ENCODE data around the gene OXSR1.
"Not testable (repeated sequence)": the region's sequence is repeated elsewhere in the genome, so short reads cannot be mapped to it uniquely, and the experiment has no call there.

Gene OXSR1

GRCh38 chr3:38128303-38128655 is 37.1 kb upstream of the OXSR1 start:
- no peak for DNase-seq

DNA sequence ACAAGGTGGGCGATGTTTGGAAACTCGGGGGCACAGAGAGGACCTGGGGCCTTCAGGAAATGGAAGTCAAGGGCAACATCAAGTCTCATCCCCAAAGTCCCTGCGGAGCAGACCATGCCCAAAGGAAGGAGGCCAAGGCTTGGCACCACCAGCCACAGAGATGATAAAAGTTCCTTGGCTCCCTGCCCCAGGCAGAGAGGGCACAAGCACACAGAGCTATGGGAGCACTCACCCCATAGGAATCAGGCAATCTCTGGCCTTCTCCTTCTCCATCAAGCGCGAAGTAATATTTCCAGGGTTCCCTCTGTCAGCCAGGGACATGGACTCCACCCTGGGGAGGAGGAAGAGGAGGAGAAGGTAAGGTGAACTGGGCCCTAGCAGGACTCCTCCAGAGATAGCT is 36.3 kb upstream of the OXSR1 start:
- no peak for DNase-seq

DNA sequence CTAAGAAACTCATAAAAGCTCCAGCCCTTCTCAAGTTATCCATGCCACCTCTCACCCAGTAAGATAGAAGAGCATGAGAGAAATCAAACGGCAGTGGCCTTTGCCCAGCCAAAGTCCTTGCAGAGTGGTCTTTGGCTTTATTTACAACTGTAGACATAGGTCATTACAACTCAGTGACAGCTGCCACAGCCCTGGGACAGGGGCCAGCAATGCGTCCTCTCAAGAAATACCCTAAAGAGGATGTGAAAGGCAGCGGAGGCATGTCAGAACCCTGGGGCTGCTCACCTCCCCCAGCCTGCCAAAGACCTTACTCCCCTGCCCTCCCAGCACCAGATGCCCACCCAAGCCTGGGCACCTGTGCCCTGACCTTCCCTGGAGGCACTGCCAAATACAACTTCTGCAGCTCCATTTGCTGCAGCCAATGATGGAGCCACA is 34.7 kb upstream of the OXSR1 start:
- no peak for DNase-seq

DNA sequence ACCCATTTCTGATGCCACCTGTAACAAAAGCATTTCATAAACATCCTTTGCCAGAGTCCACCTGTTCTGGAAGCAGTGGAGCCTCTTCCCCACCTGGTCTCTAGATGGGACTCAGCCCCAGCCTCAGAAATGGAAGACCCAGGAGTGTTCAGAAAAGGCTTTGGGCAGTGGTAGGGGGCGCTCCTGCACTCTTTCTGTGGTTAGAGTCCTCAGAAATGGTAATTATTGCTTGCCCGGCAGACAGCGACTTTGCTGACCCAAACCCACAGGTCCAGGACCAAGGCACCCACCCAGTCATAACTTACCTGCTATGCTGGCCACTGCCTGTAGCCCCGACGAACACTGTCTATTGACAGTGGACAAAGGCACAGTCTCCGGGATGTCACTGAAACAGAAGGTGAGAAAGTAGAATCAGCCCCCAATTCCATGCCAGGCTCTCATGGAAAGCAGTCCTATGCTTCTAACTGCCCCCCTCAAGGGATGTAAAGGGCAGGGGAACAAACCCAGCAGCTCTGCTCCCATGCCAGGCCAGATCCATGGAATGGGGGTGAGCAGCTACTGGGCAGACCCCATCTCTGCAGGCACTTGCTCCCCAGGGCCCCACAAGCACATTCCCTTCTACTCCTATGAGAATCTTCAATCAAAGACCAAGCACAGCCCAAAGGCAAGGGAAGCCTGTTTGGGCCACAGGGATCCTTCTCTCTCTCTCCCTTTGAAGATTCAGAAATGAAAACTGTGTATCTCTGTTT is 33.5 kb upstream of the OXSR1 start:
- peak; percentile 14 for DNase-seq

GRCh38 chr3:38133209-38133556 is 32.2 kb upstream of the OXSR1 start:
- DNase-seq = no peak

DNA sequence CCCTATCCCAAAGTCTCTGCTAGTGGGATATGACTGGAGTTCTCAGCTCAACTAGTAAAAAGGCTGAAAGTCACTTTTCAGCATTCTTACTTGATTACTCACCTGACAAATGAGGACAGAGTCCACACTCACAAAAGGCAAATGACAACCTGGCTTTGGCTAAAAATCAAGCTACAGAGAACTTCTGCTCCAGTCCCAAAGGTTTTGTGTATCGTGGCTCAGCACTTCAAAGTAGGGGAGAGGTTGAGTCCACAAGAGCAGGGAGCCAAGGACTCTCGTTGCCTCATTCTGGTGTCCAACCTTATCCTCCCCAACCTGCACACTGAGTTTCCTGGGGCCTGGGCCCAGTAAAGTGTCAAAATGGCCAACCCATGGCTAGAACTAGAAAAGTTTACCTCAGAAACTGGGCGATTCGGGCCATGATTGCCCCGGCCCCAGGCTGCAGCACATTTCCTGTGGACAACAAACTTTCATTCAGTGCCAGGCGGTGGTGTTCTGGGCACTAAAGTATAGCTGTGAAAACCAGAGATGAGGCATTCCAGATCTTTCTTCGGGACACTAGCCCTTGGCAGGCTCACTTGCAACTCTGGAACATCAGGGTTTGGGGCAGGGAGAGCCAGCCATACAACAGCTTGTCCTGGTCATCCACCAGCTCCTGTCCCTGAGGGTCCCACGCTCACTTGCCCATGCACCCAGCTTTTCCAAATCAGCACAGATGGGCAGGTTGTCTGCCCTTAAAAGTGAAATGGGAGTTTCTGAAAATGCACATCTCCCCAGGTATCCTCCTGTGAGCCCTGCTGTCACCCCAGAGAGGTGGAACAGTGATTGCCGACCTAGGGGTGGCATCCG is 31.6 kb upstream of the OXSR1 start:
- no peak for DNase-seq

GRCh38 chr3:38134517-38135143 is 30.7 kb upstream of the OXSR1 start:
- DNase-seq = not testable (repeated sequence)

DNA sequence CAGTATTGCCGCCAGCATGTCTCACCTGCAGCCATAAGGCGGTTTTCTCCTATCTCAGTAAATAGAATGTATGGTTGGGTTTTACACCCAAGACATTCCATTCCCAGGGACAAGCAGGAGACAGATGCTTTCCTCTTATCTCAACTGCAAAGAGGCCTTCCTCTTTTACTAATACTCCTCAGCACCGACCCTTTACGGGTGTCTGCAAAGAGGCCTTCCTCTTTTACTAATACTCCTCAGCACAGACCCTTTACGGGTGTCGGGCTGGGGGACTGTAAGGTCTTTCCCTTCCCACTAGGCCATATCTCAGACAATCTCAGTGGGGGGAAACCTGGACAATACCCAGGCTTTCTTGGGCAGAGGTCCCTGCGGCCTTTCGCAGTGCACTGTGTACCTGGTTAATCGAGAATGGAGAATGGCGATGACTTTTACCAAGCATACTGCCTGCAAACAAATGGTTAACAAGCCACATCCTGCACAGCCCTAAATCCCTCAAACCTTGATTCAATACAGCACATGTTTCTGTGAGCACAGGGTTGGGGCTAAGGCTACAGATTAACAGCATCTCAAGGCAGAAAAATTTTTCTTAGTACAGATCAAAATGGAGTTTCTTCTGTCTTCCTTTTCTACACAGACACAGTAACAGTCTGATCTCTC is 29.6 kb upstream of the OXSR1 start:
- not testable (repeated sequence) for DNase-seq

DNA sequence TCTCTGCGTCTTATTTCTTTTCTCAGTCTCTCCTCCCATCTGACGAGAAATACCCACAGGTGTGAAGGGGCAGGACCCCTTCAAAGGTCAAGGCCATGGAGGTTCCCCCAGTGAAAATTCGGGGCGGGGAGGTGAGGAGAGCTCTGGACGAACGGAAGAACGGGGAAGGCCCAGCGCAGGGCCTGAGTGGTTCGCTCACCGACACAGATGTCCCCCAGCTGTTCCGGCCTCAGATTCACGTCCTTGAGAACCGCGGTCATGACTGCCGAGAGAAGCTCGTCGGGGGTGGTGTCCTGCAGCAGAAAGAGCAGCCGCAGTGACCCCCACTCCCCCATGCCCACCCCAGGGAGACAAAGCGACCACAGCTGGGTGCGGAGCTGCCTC is 29.0 kb upstream of the OXSR1 start:
- DNase-seq = peak; percentile 39

GRCh38 chr3:38136777-38137614 is 28.3 kb upstream of the OXSR1 start, which contains the start of gene ACAA1:
Gene ACAA1, minus strand, starts transcription at chr3:38137127. Its CDS starts 92 bp downstream, at chr3:38137035.
- DNase-seq = peak; percentile 97

GRCh38 chr3:38137615-38138348 is 27.6 kb upstream of the OXSR1 start:
- peak; percentile 53 for DNase-seq

GRCh38 chr3:38138349-38139190 is 26.8 kb upstream of the OXSR1 start, which contains the start of gene MYD88:
Gene MYD88, plus strand, starts transcription at chr3:38138661. Its CDS starts 40 bp downstream, at chr3:38138701.
- peak; percentile 67 for DNase-seq

- DNase-seq = no peak
Measured at GRCh38 chr3:38139191-38139590, 26.1 kb upstream of the OXSR1 start.

DNA sequence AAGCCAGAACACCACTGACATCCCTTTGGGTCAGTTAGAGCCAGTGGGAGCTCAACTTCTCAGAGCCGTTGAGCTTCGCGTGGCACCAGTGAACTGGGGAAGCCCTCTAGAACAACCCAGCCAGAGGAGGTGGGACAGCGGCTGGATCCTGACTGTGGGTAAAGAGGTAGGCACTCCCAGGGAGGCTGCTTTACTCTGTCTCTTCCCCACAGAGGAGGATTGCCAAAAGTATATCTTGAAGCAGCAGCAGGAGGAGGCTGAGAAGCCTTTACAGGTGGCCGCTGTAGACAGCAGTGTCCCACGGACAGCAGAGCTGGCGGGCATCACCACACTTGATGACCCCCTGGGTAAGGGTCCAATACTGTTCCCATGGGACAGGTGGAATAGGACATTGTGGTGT is 25.7 kb upstream of the OXSR1 start:
- no peak for DNase-seq

DNA sequence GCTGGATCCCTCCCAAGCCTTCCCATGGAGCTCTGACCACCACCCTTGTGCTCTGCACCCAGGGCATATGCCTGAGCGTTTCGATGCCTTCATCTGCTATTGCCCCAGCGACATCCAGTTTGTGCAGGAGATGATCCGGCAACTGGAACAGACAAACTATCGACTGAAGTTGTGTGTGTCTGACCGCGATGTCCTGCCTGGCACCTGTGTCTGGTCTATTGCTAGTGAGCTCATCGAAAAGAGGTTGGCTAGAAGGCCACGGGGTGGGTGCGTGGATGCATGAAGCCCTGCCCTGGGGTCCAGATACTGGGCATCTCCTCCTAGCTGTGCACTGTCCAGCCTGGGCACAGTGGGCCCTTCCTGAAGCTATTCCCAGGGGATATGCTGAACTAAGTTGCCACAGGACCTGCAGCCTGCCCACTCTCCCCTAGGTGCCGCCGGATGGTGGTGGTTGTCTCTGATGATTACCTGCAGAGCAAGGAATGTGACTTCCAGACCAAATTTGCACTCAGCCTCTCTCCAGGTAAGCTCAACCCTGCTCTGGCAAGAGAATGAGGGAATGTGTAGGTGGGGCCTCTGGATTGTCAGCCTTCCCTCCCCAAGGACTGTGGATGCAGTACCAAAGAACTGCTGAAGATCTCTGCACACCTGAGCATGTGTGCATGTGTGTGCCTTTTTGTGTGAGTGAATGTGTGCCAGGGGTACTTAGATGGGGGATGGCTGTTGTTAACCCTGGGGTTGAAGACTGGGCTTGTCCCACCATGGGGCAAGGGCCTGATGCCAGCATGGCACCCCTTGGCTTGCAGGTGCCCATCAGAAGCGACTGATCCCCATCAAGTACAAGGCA is 24.8 kb upstream of the OXSR1 start:
- DNase-seq = no peak

DNA sequence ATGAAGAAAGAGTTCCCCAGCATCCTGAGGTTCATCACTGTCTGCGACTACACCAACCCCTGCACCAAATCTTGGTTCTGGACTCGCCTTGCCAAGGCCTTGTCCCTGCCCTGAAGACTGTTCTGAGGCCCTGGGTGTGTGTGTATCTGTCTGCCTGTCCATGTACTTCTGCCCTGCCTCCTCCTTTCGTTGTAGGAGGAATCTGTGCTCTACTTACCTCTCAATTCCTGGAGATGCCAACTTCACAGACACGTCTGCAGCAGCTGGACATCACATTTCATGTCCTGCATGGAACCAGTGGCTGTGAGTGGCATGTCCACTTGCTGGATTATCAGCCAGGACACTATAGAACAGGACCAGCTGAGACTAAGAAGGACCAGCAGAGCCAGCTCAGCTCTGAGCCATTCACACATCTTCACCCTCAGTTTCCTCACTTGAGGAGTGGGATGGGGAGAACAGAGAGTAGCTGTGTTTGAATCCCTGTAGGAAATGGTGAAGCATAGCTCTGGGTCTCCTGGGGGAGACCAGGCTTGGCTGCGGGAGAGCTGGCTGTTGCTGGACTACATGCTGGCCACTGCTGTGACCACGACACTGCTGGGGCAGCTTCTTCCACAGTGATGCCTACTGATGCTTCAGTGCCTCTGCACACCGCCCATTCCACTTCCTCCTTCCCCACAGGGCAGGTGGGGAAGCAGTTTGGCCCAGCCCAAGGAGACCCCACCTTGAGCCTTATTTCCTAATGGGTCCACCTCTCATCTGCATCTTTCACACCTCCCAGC is 24.0 kb upstream of the OXSR1 start:
- DNase-seq = no peak

GRCh38 chr3:38141952-38142273 is 23.4 kb upstream of the OXSR1 start:
- DNase-seq = no peak

GRCh38 chr3:38142959-38143358 is 22.4 kb upstream of the OXSR1 start:
- no peak for DNase-seq

DNA sequence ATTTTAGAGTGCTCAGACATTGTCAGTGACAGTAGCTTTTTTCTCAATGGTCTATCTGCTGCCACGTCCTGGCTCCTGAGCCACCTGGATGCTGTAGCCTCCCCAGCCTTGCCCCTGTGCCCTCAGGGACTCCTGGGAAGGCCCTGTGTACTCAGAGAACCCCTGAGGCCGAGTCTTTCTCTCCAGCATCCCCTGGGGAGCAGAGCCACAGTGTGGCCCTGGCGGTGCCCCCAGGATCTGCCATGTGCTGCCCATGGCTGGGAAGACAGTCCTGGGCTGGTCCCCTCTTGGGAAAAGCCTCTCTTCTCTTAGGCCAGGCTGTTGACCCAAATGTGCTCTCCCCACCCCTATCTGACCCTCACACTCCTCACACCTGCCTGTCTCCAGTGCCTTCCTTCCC is 21.8 kb upstream of the OXSR1 start:
- DNase-seq = peak; percentile 8
